NCI-H1694 treated with DMSO at 0.1 percent for 48 hours (cell line): ENCODE results near the gene CYP19A1.
"Not testable (repeated sequence)": the region's sequence is repeated elsewhere in the genome, so short reads cannot be mapped to it uniquely, and the experiment has no call there.

Experiments
- DNase-seq: peaks from one replicate; lab custom pipeline; 2025; lab: John Stamatoyannopoulos, UW

Gene CYP19A1

DNA sequence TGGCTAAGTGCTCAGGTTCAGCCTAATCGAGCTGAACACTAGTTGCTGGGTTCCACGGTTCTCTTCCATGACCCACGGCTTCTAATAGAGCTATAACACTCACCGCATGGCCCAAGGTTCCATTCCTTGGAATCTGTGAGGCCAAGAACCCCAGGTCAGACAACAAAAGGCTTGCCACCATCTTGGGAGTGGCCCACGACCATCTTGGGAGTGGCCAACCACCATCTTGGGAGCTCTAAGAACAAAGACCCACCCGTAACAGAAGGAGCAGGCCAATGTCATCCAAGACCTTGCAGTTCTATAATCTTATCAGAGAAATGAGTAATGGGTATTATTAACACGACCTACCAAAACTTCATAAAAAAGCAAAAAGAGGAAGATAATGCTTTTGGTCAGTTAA is 77.3 kb downstream of the CYP19A1 start:
- not testable (repeated sequence) for DNase-seq

DNA sequence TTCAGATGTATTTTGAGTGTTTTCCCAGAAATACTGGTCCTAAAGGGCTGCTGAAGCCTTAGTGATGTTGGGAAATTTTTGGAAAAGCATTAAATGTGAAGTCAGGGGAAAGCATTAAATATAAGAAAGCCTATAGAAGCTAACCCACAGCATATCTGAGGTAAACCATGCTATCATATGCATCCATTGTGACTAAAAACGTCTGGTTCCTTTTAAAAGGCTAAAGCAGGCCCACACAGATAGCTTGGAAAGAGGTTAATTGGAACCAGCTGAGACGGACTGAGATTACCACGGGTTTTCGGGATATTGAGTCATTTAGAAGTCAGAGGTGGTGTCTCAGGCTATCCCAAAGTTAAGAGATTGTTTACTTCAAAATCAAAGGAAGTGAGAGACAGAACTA is 78.2 kb downstream of the CYP19A1 start:
- no peak for DNase-seq

DNA sequence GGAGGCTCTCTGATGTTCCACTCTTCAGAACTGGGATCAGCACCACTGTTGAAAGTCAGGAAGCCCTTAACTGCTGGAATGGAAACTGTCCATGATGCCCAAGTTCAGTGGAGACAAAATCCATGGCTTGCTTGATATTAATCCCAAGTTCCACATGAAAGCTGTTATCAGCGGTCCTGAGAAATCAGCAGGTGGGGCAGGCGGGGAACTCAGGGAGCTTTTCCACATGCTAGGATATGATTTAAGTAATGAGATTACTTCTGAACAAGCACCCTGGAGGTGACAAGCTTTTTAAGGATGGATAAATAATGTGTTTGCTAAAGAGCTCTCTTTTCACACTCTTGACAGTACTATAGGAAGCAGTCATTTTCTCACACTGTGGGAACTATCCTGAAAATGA is 82.9 kb downstream of the CYP19A1 start:
- DNase-seq, result no peak

DNA sequence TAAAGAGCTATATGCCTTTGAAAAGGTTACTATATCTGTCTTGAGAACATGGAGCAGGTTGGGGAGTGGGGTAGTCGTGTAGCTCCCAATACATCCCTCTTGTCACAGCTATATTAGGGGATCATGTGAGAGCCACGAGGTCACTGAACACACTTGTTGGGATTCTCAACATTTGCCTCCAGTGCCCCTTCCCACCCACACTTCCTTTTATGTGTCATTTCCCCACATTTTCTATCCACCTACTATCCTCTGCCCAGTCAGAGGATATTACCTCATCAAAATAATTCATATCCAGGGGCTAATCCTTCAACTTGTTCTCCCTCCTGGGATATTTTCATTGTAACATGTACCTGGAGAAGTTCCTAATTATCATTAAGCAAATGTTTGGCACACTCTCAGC is 85.0 kb downstream of the CYP19A1 start:
- DNase-seq, result no peak

DNA sequence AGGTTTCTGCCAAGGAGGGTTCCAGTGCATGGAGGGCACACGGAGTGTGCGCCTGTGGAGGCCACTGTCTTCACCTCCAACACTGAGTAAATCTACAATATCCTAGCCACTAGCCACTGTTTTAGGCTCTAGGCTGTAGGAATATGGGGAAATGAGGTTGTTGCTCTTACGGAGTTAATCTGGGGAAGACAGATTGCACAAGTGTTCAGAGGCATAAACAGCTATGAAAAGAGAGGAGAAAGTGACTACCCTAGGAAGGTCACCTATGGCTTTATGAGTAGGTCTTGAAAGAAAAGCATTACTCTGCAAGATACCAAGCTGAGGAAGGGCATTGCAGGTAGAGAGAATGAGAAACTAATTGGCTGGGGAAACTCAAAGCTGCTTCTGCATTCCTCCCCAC is 85.7 kb downstream of the CYP19A1 start:
- DNase-seq, result no peak

DNA sequence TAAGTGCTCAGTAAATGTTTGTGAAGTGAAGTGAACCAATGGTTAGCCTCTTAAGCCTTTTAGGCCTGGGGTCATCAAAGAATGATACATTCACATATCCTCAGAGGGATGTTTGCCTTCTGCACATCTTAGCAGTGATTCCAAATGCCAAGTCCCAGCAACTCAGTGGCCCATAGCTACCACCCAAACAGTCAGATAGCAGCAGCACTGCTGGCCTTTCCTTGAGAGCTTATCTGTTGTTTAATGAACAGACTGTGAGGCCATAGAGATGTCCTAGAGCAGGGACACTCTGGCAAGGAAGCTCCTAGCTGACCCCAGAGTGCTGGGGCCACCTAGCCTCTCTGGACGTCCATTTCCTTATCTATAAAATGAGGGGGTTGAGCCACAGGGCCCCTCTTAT is 86.8 kb downstream of the CYP19A1 start:
- no peak for DNase-seq

DNA sequence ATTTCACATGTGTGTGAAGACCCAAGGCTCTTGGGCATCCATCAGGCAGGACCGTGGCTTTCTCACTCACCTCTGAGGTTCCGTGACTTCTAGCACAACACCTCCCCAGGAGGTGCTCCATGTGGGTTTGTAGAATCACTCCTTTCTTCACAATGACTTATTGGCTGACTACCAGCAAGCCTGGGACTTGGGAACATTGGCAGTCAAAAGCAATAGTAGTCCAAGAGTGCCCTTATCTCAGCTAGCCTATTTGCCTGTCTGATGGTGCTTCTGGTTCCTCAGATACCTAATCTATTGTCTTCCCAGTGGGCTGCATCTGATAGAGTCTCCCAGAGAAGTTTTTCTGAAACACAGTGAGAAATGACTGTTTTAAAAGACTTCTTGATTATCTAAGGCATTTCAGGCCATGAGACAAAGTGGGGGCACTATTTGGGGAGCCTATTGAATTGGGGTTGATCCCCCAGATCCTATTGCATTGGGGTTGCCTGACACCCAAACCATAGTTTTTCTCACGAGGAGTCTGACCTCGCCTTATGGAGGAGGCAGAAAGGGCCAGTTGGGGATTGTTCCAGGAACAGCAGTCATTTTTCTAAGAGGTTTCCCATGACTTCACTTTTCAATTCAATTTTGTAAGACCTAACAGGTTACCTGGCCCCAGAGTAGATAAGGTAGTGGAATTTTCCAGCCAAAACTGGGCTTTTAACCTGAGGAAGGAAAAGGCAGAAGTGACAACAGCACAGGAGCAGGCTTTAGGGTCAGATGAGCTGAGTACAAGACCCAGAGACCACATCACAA is 88.0 kb downstream of the CYP19A1 start:
- no peak for DNase-seq

DNA sequence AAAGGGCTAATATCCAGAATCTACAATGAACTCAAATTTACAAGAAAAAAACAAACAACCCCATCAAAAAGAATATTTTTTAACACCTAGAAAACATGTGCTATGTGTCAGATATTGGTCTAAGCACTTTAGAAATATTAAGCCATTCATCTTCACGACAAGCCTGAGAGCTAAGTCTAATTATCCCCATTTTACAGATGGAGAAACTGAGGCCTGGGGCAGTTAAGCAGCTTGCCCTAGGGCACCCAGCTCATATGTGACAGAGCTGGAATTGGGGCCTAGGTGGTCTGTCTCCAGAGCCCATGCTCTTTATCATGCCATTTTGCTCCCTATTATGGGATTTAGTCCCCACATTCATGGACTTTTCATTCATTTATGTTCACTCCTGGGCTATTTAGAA is 92.8 kb downstream of the CYP19A1 start:
- DNase-seq, result no peak

DNA sequence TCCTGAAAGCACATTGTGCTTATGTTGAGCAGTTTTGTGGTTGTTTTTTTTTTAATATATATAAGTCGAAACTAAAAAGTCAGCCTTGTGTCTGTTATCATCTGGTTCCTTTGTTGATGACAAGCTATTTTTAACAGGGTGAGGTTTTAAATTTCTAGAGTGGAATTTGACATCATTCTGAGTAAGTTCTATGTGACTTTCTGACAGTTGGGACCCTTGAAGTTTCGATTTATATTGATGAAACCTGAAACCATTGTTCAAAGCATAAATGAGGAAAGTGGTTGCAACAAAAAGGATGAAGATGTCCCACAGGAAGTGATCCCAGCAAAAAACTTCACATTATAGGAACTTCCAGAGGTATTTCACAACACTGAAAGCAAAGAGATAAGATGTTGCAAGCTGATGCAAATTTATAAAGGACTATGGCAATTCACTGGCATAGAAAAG is 94.0 kb downstream of the CYP19A1 start:
- DNase-seq, result no peak

DNA sequence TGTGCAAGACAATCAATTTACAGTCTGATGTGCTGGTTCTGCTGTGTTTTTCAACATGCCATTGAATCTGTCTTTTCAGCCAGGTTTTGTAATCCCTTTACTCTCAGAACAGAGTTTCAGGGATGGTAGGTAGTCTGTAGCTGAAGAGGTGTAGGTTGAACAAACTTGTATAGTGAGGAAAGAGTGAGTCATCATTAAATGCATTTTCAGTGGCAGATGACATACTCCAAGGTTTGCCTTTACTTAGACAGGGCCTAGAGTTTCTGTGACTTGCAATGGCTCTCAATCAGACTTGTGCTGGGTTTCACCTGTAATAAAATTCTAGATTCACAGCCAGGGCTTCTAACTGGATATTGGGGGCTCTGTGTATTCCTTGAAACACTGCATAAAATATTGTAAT is 94.6 kb downstream of the CYP19A1 start:
- no peak for DNase-seq

DNA sequence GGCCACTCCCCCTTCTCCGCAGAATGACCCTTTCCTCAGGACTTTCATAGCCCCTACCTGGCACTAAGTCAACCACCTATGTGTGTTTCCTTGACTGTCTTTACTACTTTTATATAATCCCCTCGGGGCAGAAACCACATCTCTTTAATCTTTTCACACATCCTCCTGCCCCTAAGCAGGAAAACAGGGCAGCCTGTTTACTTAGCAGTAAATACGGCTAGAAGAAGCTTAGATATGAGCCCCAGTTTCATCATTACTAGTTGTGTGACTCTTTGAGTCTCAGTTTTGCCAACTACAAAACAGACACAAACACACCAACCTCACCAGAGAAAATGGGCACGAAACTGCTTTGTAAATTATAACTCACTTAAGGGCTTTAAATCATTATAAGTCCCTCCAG is 98.3 kb downstream of the CYP19A1 start:
- no peak for DNase-seq

DNA sequence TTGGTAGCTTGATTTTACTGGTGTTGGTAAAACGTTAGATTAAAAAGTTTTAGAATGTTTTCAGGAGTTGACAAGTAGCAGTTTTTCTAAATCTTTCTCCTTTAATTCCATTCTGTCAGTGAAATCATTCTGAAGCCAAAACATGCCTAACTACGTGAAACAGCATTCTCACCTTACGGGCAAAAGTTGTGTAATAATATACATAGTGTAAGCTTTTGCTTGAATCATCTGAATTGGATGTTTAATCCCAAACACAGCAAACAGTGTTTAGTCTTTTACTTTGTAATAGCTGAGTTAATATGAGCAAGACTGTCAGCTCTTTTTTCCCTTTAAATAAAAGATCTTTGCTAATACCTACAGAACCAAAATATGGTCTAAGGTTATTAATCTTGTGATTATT is 100.6 kb downstream of the CYP19A1 start:
- no peak for DNase-seq

DNA sequence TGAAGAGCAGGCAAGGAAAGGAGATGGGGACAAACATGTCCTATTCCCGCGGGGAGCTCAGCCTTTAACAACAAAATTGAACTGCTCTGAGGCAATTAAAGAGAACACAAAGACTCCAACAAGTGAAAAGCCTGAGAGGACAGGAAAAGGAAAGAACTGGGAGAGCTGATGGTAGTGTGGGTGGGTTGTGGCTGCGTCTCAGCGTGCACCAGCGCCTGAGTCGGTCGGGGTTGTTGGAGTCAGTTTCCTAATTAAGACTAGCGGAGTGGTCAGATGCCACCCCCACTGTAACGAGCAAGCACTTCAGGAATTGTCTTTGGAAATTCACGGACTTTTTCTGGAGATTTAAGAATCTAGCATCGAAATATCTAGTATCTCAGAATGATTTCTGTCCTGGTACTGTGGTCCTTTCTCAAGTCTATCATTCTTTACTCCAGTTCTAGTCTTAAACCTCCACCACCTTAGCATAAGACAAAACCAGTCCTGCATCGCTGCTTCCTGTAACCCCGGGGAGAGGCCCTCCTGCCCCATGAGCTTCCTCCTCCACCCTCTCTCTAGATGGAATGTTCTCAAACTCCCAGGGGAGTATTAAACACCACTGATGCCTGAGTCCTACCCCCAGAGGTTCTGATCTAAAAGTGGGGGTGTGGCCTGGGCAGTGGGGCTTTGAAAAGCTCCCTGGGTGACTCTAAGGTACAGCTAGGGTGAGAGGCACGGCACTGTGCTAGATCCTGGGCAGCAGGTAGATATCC is 104.0 kb downstream of the CYP19A1 start:
- DNase-seq, result no peak

DNA sequence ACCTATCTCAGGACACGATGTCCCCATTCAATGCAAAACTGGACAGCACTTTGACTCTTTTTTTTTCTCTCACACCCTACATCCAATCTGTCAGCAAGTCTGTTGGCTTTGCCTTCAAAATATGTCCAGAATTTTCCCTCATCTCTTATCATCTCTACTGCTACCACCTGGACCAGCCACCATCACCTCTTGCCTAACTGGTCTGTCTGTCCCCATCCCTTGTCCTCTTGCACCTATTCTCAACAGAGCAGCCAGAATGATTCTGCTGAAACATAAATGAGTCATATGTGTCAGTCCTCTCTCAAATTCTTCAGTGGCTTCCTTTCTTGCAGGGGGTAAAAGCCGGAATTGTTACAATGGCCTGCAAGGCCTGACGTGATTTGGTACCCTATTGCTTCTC is 105.8 kb downstream of the CYP19A1 start:
- no peak for DNase-seq

DNA sequence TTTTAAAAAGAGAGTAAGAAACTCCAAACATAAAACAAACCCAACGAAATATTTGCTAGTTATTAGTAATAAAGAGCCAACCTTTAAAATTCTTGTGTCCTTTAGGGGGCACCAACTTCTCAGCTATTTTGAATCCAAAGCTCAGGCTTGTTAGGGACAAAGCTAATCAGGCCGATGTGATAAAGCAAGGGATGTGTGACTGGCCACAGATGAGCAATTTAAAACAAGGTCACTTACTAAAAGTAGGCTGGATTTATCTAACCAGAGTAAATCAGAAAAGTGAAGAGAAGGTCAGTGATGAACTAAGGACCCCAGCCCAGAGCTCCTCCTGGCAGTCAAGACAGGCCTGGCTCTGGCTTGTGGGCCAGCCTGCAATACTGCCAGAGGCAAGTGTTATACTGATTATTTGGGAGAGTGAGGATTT is 108.5 kb downstream of the CYP19A1 start:
- DNase-seq, result peak; percentile 2

DNA sequence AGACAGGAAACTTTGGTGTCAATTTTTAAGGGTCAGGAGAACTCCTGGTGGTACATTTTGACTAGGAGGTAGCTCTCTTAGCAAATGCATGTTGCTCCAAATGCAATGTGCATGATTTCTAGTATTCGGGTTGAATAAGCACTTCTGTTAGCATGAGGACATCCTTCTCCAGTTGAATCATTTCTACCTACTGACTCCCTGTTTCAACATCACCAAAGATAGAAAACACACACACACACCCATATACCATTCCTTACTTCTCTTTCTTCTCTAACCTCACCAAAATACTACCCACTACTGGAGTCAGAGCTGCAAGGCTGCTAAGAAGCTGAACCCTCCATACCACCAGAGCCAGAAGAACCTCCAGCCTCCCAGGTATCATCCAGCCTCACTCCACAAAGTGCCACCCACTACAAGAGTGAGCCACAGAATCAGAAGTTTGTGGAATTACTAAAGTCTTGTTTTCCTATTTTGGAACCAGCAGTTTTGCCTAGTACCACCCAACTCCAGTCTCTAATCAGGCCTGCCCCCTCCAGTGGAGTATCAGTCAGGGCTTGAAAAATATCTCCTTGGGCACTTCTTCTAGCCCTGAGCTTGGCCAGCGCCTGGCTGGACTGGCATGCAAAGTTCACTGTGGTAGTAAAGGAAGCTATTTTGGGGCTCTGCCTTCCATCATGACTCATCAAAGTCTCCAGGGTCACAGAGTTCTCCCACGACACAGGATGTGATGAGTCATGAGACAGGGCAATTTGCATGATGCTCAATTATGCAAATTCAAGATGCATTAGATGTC is 110.3 kb downstream of the CYP19A1 start:
- no peak for DNase-seq

DNA sequence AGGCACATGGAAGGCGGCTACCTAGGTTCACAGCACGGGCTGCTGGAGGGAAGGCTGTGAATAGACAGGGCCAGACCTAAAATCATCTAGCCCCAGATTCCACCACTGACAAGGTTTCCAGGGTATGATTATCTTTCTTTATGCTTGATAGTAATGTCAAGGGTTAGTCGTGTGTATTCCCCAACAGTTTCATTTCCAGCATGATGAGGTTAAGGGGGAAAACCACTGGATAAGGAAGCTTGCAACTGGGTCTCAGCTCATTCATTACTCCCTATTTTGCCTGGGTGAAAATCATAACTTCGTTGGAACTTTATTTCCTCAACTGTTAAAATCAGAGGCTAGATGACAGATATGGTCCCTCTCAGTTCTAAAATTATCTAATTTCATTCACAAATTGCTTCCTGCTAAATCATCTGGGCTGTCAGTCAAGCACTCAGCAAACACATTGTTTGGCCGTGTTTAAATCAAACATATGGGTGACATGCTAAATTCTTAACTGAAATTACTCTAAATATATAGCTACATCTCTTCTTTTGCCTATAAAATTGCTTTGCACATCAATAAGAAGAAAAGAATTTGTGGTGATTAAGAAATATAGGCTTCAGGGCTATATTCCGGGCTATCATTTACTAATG is 111.7 kb downstream of the CYP19A1 start:
- DNase-seq, result no peak

DNA sequence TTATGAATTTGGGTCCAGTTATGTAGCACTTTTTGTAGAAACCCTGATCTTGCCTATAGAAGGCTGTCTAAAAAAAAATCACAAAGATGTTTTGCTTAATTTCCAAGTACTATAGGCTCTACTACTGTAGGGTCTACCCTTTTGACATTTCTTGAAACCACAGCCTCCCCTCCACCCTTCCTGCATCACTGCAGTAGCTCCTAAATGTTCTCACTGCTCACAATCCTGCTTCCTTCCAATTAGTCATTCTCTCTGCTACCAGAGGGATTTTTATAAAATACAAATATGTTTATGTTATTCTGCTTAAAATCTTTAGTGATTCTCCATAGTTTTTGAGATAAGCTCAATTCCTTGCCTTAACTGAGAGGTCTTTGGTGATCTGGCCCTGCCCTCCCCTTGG is 114.0 kb downstream of the CYP19A1 start:
- DNase-seq, result no peak

DNA sequence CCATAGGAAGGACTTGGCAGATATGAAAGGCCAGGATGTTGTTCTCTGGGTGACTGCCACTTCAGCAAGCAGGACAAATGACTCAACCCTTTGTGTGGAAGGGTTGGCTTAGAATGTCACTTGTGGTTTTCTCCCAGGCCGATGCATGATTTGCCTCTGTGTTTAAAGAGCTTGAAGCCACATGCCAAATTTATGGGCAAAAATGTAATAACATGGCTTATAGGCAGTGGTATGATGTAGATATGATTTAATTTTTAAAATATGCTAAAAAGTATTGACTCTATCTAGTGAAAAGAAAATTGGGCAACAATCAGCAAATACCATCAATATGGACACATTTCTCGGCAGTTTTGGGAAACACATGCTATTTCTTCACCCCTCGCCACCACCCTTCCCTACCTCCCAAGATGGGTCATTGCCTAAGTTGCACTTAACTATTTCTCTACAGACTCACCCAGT is 114.6 kb downstream of the CYP19A1 start:
- DNase-seq, result no peak

DNA sequence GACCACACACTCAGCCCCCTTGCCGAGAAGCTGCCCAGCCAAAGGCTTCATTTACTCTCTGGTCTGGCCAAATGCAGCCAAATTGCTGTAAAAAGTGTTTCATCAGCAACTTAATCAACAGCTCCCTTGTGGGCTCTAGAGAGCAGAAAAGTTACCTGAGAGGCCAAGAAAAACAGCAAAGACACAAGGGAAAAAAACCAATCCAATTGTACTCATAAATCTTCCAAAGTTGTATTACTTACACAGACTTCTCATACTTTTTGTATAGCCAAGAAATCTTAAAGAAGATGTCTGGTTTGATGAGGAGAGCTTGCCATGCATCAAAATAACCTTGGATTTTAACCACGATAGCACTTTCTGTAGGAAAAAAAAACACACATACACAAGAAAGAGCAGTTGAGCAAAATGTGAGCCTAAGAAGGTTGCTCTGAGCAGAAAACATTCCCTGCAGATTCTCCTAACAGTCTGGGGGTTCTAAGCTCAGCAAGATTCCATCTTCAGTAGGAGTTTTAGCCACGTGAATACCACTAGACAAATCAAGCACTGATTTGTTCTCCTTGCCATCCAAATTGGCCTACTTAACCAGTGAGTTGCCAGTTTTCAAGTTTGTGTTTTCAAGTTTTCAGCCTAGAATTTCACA is 120.0 kb downstream of the CYP19A1 start:
- DNase-seq, result no peak

DNA sequence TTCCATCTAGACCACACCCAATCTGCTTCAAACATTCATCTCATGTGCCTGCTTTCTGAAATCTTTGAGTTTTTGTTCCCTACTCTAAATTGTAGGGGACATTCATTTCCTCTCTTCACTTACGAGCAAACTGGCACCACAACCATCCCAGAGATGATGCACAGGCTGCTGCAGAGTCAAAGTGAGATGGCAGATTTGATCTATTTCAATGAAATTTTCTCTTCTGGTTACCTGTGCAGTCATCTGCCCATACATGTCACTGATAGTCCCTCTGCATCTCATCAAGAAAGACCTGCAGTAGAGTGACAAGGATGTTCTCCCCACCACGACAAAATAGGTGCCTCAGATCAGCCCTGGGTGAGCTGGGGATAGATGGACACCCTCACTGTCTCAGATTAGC is 125.5 kb downstream of the CYP19A1 start:
- DNase-seq, result no peak

DNA sequence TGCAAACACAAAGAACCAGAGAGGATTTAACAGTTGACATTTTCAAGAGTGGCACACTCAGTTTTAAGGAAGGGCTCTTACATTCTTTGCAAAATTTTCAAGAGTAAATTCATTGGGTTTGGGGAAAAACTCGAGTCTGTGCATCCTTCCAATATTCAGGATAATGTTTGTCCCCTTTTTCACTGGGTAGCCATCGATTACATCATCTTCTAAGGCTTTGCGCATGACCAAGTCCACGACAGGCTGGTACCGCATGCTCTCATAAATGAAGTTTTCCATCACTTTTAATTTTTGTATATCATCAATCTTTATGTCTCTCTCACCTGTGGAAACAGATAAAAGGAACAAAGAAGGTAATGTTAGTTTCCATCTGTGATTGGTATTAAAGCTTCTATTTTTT is 126.2 kb downstream of the CYP19A1 start:
- no peak for DNase-seq
